K562 (cell line): Measurements from ENCODE around the gene SYCN. TPM values are rescaled to one million over a fixed set of nuclear protein-coding genes. Genes with fewer than 3 reads are reported as not detected.

Experiments used
- ATAC-seq: fragments of 200-7000 bp; cut with Tn5 transposase; 3 replicates; pipeline ENCODE4 v1.9.1; 2020; ENCODE audit warnings: moderate library complexity
- BruUV-seq: library from RNA; stranded (reverse); fragments of 400-500 nt; replicated peaks from 2 replicates; lab custom pipeline; 2021; lab: Mats Ljungman, UMichigan
- CTCF ChIA-PET: fragments of 300-600 bp; formaldehyde crosslinking; extraction: SDS; loops from one replicate; lab custom pipeline; 2021; ENCODE audit warnings: low intra/inter-chr PET ratio; lab: Yijun Ruan, JAX
- POLR2A ChIA-PET: fragments of 300-600, 350-650 bp; sonication (Branson Sonifier 250); formaldehyde crosslinking; extraction: SDS; loops from one replicate; lab custom pipeline; 2021; ENCODE audit warnings: antibody characterized with exemption, inconsistent platforms; lab: Yijun Ruan, JAX
- DNase-seq, 4 experiments: peaks; one replicate each; pipeline versions ENCODE4 v3.0.0 to v3.0.0-alpha.2; 2011 to 2018; ENCODE audit warnings: low spot score in 3 of 4, mixed read lengths in 3 of 4; ENCODE audit errors: extremely low read depth in 1 of 4
- FAIRE-seq: peaks from 2 replicates; lab custom pipeline; 2011; peaks lifted over from hg19 to GRCh38; lab: Jason Lieb, UNC
- H2AFZ ChIP-seq: 2 replicates; pipeline ENCODE4 v1.6.0; 2011; ENCODE audit warnings: low read depth, low read length, control low read depth, inconsistent platforms
- H3K27ac ChIP-seq: fragments of 200-600 bp; 3 replicates; pipeline ENCODE4 v1.8.0; 2011; ENCODE audit warnings: low read depth, mild to moderate bottlenecking, control low read depth, inconsistent platforms, low read length, moderate library complexity, mixed read lengths; ENCODE audit errors: extremely low read depth
- H3K27me3 ChIP-seq, 2 experiments: fragments of 300-600 bp in 1 of 2; 2 replicates in 1 of 2; 3 replicates in 1 of 2; pipeline versions ENCODE4 v1.6.0 to v1.8.0; 2011; ENCODE audit warnings: inconsistent platforms in 2 of 2, low read length in 2 of 2, mild to moderate bottlenecking in 1 of 2, mixed read lengths in 1 of 2, moderate library complexity in 1 of 2; ENCODE audit not compliant: control insufficient read depth in 2 of 2, insufficient read depth in 2 of 2
- H3K36me3 ChIP-seq: fragments of 300-600 bp; 3 replicates; pipeline ENCODE4 v1.8.0; 2011; ENCODE audit warnings: mild to moderate bottlenecking, low read length, inconsistent platforms; ENCODE audit not compliant: control insufficient read depth, insufficient read depth
- H3K4me1 ChIP-seq, 2 experiments: fragments of 200-600 bp in 1 of 2; replicated peaks in 1 of 2; 2 replicates in 1 of 2; 3 replicates in 1 of 2; pipeline versions ENCODE4 v1.5.1 to v1.8.0; 2011; ENCODE audit warnings: inconsistent platforms in 2 of 2, low read length in 2 of 2, mild to moderate bottlenecking in 1 of 2, mixed read lengths in 1 of 2, moderate library complexity in 1 of 2; ENCODE audit not compliant: control insufficient read depth in 2 of 2, insufficient read depth in 2 of 2
- H3K4me2 ChIP-seq: 2 replicates; pipeline ENCODE4 v1.6.1; 2011; ENCODE audit warnings: low read length, control low read depth, inconsistent platforms, mixed read lengths; ENCODE audit not compliant: insufficient read depth
- H3K4me3 ChIP-seq: fragments of 200-600 bp; sonication (generic), shearing (Covaris generic); 2 replicates; pipeline ENCODE4 v1.5.1; 2016; ENCODE audit warnings: control low read depth, inconsistent platforms
- H3K79me2 ChIP-seq: fragments of 200-600 bp; 3 replicates; pipeline ENCODE4 v1.8.0; 2011; ENCODE audit warnings: low read length, inconsistent platforms; ENCODE audit not compliant: control insufficient read depth, insufficient read depth
- H3K9ac ChIP-seq, 2 experiments: 2 replicates each; pipeline versions ENCODE4 v1.6.0 to v1.6.1; 2011; ENCODE audit warnings: low read depth in 2 of 2, low read length in 2 of 2, control low read depth in 1 of 2, inconsistent platforms in 1 of 2, mild to moderate bottlenecking in 1 of 2, mixed read lengths in 1 of 2; ENCODE audit not compliant: insufficient read depth in 1 of 2
- H3K9me1 ChIP-seq: one replicate; pipeline ENCODE4 v1.6.0; 2011; ENCODE audit warnings: inconsistent platforms, mild to moderate bottlenecking, low read length, moderate library complexity; ENCODE audit not compliant: control insufficient read depth, insufficient read depth
- H3K9me3 ChIP-seq: replicated peaks from 2 replicates; pipeline ENCODE4 v1.5.1; 2011; ENCODE audit warnings: low read depth, low read length, inconsistent platforms; ENCODE audit not compliant: control insufficient read depth, insufficient read depth
- H4K20me1 ChIP-seq: replicated peaks from 2 replicates; pipeline ENCODE4 v1.6.1; 2011; ENCODE audit warnings: low read length, inconsistent platforms, mixed read lengths; ENCODE audit not compliant: control insufficient read depth, insufficient read depth
- EWSR1 ChIP-seq: fragments of 450-650 bp; IDR thresholded peaks from 2 replicates; pipeline ENCODE4 v1.6.1; 2018; ENCODE audit warnings: borderline replicate concordance, mild to moderate bottlenecking, low read depth, moderate library complexity; ENCODE audit not compliant: partially characterized antibody
- KDM2B ChIP-seq: fragments of 250-450 bp; sonication (Bioruptor Pico); IDR thresholded peaks from 2 replicates; pipeline ENCODE4 v1.8.0; 2021; ENCODE audit warnings: mild to moderate bottlenecking, moderate library complexity
- KLF6 ChIP-seq: fragments of 250-450 bp; sonication (Bioruptor Pico); IDR thresholded peaks from 2 replicates; pipeline ENCODE4 v1.4.0; 2020; ENCODE audit warnings: mild to moderate bottlenecking, moderate library complexity, borderline replicate concordance
- MTA2 ChIP-seq: fragments of 450-650 bp; IDR thresholded peaks from 2 replicates; pipeline ENCODE4 v1.6.1; 2016; ENCODE audit warnings: low read depth
- NUFIP1 ChIP-seq: fragments of 450-650 bp; IDR thresholded peaks from 2 replicates; pipeline ENCODE4 v1.6.1; 2018; ENCODE audit not compliant: partially characterized antibody
- THRAP3 ChIP-seq: fragments of 450-650 bp; IDR thresholded peaks from 2 replicates; pipeline ENCODE4 v1.6.1; 2016; ENCODE audit warnings: mild to moderate bottlenecking, inconsistent platforms, borderline replicate concordance
- ZNF561 ChIP-seq: fragments of 450-650 bp; formaldehyde crosslinking; conservative IDR thresholded peaks from 2 replicates; pipeline ENCODE4 v1.4.0; 2020; ENCODE audit warnings: mild to moderate bottlenecking, moderate library complexity
- ZNF639 ChIP-seq, 2 experiments: fragments of 200-800 bp in 1 of 2; sonication (Bioruptor generic) in 1 of 2; sonication (generic) in 1 of 2; formaldehyde crosslinking in 1 of 2; IDR thresholded peaks in 1 of 2; conservative IDR thresholded peaks in 1 of 2; 2 replicates each; pipeline versions ENCODE4 v1.5.0 to v1.6.1; 2016 to 2020; ENCODE audit warnings: missing compliant biosample characterization in 1 of 2, missing genetic modification characterization in 1 of 2, missing genetic modification reagents in 1 of 2
- WGBS: fragments of 100-300 bp; shearing (Covaris generic); methylation state at CpG from one replicate; pipeline ENCODE4 v1.1.6; 2016; ENCODE audit warnings: low coverage, mixed read lengths; ENCODE audit not compliant: insufficient coverage; ENCODE audit errors: missing lambda C conversion rate; 5-methylcytosine and 5-hydroxymethylcytosine counted together
- in situ Hi-C: fragments of 300-500 bp; cut with MboI; formaldehyde crosslinking; loops from 4 replicates; pipeline ENCODE4 v1.15.0; 2018; ENCODE audit warnings: inconsistent platforms, mixed read lengths
- intact Hi-C: fragments of 100-400 bp; cut with micrococcal nuclease; formaldehyde crosslinking; loops from 2 replicates; pipeline ENCODE4 v1.14.2; 2022
- polyA plus RNA-seq, 8 experiments: library from polyadenylated mRNA; depleted of rRNA in 4 of 8; stranded (reverse) in 5 of 8; unstranded in 3 of 8; fragments of >200 nt; fragmentation: Nextera tagmentation in 2 of 8; fragmentation: Illumina TruSeq in 1 of 8; extraction: Ambion mirVana in 2 of 8; extraction: Trizol in 1 of 8; gene quantifications; 2 replicates each; pipeline versions ENCODE4 v1.2.1 to v1.2.3, GENCODE V29; 2011 to 2014; ENCODE audit warnings: inconsistent platforms in 1 of 8, missing spikeins in 1 of 8
- total RNA-seq, 7 experiments: library from RNA; depleted of rRNA in 6 of 7; stranded (reverse); fragments of >200 nt in 6 of 7; fragmentation: Illumina TruSeq in 2 of 7; extraction: Trizol in 2 of 7; gene quantifications; 2 replicates each; pipeline versions ENCODE4 v1.2.1 to v1.2.3, GENCODE V29; 2011 to 2021; ENCODE audit warnings: low replicate concordance in 1 of 7
- TF ChIP-seq, protein P1 (sequence below): fragments of 450-650 bp; formaldehyde crosslinking; IDR thresholded peaks from 2 replicates; pipeline ENCODE4 v1.4.0; 2020; ENCODE audit warnings: mild to moderate bottlenecking, moderate library complexity

SYCN gene
- total and polyA plus RNA-seq, 9 of the 15 experiments (the other 6 are each of a cell fraction or from before 2014, with no cell fraction given) = not detected

GRCh38 chr19:39172700-39173501 lies 31.2 kb downstream of the SYCN start (continued):
- TF ChIP-seq MTA2 (no peak), THRAP3 (no peak), EWSR1 (no peak)

GRCh38 chr19:39171479-39172465 lies 32.3 kb downstream of the SYCN start:
- FAIRE-seq = no peak
- Histone ChIP-seq H2AFZ (no peak overlapping the region), H3K9me1 (no peaks in the 10 kb centered on the region), H3K4me1 (peaks cover 0 to 45% of the 10 kb centered on the region in 2 experiments; a peak in 2 of 5 replicates), H3K4me2 (no peak overlapping the region), H4K20me1 (no peaks in the 10 kb centered on the region; the same call in 1 of the 2 replicates), H3K27ac (no peak overlapping the region), H3K36me3 (peaks cover 42% of the 10 kb centered on the region; the same call in 1 of the 3 replicates), H3K4me3 (no peak overlapping the region), H3K79me2 (no peaks in the 10 kb centered on the region), H3K27me3 (no peaks in the 10 kb centered on the region), H3K9ac (peak overlapping the region in 1 of 2 experiments; percentile 2; a peak in 1 of 4 replicates), H3K9me3 (no peaks in the 10 kb centered on the region)
- no TSS peak for BruUV-seq
- DNase-seq = no peak
- intact Hi-C loops = no loop called here
- 75% methylated on average over 17 of the region's 27 CpGs for WGBS
- no peak for ATAC-seq
- POLR2A ChIA-PET = no interaction called here
- in situ Hi-C loops = no loop called here
- CTCF ChIA-PET = no interaction called here
- TF ChIP-seq ZNF639 (CRISPR knock-in tag; conservative IDR thresholded peaks at IDR 0.05 in 1 of 2, IDR thresholded peaks at IDR 0.05 in 1 of 2) (no peak), NUFIP1 (no peak), ZNF561 (CRISPR knock-in tag) (no peak), KLF6 (no peak), KDM2B (no peak)
- TF ChIP-seq, protein P1, sequence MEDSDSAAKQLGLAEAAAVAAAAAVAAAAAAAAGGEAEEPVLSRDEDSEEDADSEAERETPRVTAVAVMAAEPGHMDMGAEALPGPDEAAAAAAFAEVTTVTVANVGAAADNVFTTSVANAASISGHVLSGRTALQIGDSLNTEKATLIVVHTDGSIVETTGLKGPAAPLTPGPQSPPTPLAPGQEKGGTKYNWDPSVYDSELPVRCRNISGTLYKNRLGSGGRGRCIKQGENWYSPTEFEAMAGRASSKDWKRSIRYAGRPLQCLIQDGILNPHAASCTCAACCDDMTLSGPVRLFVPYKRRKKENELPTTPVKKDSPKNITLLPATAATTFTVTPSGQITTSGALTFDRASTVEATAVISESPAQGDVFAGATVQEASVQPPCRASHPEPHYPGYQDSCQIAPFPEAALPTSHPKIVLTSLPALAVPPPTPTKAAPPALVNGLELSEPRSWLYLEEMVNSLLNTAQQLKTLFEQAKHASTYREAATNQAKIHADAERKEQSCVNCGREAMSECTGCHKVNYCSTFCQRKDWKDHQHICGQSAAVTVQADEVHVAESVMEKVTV (CRISPR knock-in tag) = no peak
